Loucy (cell line): ENCODE measurements around the gene CD276.

Experiments
- H2AFZ ChIP-seq: fragments of 200-600 bp; sonication (generic); 2 replicates; pipeline ENCODE4 v1.6.0; 2016; ENCODE audit warnings: antibody characterized with exemption, mild to moderate bottlenecking, low read length, moderate library complexity
- H3F3A ChIP-seq: fragments of 200-600 bp; 2 replicates; pipeline ENCODE4 v1.6.0; 2016; ENCODE audit warnings: antibody characterized with exemption, low read depth, mild to moderate bottlenecking
- H3K27me3 ChIP-seq: fragments of 200-600 bp; sonication (generic); 2 replicates; pipeline ENCODE4 v1.6.1; 2014; ENCODE audit warnings: low read length, mild to moderate bottlenecking; ENCODE audit not compliant: insufficient read depth, poor library complexity, severe bottlenecking
- H3K36me3 ChIP-seq: fragments of 200-600 bp; sonication (generic); 2 replicates; pipeline ENCODE4 v1.6.1; 2016; ENCODE audit warnings: low read length; ENCODE audit not compliant: insufficient read depth
- H3K4me1 ChIP-seq: fragments of 200-600 bp; sonication (generic); 2 replicates; pipeline ENCODE4 v1.5.1; 2014; ENCODE audit warnings: low read length, mild to moderate bottlenecking; ENCODE audit not compliant: insufficient read depth, poor library complexity, severe bottlenecking
- H3K4me2 ChIP-seq: fragments of 200-600 bp; sonication (generic); 2 replicates; pipeline ENCODE4 v1.6.0; 2014; ENCODE audit warnings: antibody characterized with exemption, low read length, low read depth, mild to moderate bottlenecking; ENCODE audit not compliant: poor library complexity, severe bottlenecking
- H3K4me3 ChIP-seq: fragments of 200-600 bp; sonication (generic); 2 replicates; pipeline ENCODE4 v1.5.1; 2014; ENCODE audit warnings: low read length, mild to moderate bottlenecking, mixed read lengths; ENCODE audit not compliant: poor library complexity, severe bottlenecking
- H3K79me2 ChIP-seq: fragments of 200-600 bp; sonication (generic); 2 replicates; pipeline ENCODE4 v1.6.1; 2014; ENCODE audit warnings: low read length; ENCODE audit not compliant: insufficient read depth
- H3K9ac ChIP-seq: fragments of 200-600 bp; sonication (generic); 2 replicates; pipeline ENCODE4 v1.6.0; 2014; ENCODE audit warnings: mild to moderate bottlenecking, low read depth, low read length, moderate library complexity; ENCODE audit not compliant: poor library complexity, severe bottlenecking
- H3K9me2 ChIP-seq: fragments of 200-600 bp; sonication (generic); replicated peaks from 2 replicates; pipeline ENCODE4 v1.6.1; 2016; ENCODE audit warnings: low read depth, low read length, mixed read lengths
- H3K9me3 ChIP-seq: fragments of 200-600 bp; sonication (generic); 2 replicates; pipeline ENCODE4 v1.6.1; 2014; ENCODE audit warnings: mild to moderate bottlenecking, antibody characterized with exemption, low read length, low read depth; ENCODE audit not compliant: insufficient read depth
- H4K20me1 ChIP-seq: fragments of 200-600 bp; sonication (generic); 2 replicates; pipeline ENCODE4 v1.6.0; 2014; ENCODE audit warnings: antibody characterized with exemption, low read length, mild to moderate bottlenecking; ENCODE audit not compliant: insufficient read depth, poor library complexity, severe bottlenecking
- EZH2phosphoT487 ChIP-seq: fragments of 200-600 bp; IDR thresholded peaks from 2 replicates; pipeline ENCODE4 v1.6.1; 2018; ENCODE audit warnings: antibody characterized with exemption, mild to moderate bottlenecking, moderate library complexity, borderline replicate concordance
- TF ChIP-seq, protein P1 (sequence below): fragments of 200-600 bp; sonication (generic); conservative IDR thresholded peaks from 2 replicates; pipeline ENCODE4 v1.5.1; 2014; ENCODE audit warnings: mild to moderate bottlenecking, antibody characterized with exemption, low read length

The CD276 gene

DNA sequence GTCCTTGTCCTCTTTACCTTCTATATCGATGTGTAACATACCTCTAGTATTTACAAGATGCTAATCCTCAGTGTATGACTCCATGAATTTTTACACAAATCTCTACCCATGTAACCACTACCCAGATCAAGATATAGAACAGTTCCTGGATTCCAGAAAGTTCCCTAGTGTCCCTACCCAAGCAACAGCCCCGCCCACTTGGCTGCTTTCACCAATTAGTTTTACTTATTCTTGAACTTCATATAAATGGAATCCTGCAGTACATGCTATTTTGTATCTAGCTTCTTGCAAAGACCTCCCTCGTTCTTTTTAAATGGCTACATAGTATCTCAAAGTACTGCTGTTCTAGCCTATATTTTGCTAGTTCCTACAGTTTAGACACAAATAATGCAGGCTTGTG is 33.0 kb downstream of the CD276 start:
- H4K20me1 ChIP-seq: no peaks in the 10 kb centered on the region
- TF ChIP-seq EZH2phosphoT487: no peak
- TF ChIP-seq, protein P1, sequence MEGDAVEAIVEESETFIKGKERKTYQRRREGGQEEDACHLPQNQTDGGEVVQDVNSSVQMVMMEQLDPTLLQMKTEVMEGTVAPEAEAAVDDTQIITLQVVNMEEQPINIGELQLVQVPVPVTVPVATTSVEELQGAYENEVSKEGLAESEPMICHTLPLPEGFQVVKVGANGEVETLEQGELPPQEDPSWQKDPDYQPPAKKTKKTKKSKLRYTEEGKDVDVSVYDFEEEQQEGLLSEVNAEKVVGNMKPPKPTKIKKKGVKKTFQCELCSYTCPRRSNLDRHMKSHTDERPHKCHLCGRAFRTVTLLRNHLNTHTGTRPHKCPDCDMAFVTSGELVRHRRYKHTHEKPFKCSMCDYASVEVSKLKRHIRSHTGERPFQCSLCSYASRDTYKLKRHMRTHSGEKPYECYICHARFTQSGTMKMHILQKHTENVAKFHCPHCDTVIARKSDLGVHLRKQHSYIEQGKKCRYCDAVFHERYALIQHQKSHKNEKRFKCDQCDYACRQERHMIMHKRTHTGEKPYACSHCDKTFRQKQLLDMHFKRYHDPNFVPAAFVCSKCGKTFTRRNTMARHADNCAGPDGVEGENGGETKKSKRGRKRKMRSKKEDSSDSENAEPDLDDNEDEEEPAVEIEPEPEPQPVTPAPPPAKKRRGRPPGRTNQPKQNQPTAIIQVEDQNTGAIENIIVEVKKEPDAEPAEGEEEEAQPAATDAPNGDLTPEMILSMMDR: no peak
- no peaks in the 10 kb centered on the region for H3F3A ChIP-seq
- no peak overlapping the region for H3K4me3 ChIP-seq
- H3K4me1 ChIP-seq: peaks cover 7% of the 10 kb centered on the region
- no peaks in the 10 kb centered on the region for H3K27me3 ChIP-seq
- no peaks in the 10 kb centered on the region for H3K79me2 ChIP-seq
- no peaks in the 10 kb centered on the region for H3K36me3 ChIP-seq
- H2AFZ ChIP-seq: no peak overlapping the region
- H3K9me3 ChIP-seq: no peaks in the 10 kb centered on the region
- H3K9me2 ChIP-seq: no peaks in the 10 kb centered on the region
- H3K9ac ChIP-seq: no peak overlapping the region
- no peak overlapping the region for H3K4me2 ChIP-seq

DNA sequence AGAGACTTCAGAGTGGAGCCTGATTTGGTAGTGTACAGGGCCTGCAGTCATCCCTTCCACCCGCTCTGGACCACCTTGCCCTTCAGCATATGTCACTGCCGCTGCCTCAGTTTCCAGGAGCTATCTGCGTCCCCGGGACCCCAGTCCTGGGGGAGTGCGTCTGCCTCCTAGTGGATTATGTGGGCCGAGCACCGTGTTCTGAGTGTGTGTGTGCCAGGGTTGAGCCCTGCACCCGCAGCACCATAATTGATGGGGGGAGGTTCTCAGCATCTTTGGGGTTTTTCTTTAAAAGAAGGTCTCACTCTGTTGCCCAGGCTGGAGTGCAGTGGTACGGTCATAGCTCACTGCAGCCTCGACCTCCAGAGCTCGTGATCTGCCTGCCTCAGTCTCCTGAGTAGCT is 33.6 kb downstream of the CD276 start:
- Histone ChIP-seq H3K9ac (no peak overlapping the region), H3K79me2 (no peaks in the 10 kb centered on the region), H4K20me1 (no peaks in the 10 kb centered on the region), H3K4me3 (no peak overlapping the region), H3K27me3 (no peaks in the 10 kb centered on the region), H3K36me3 (no peaks in the 10 kb centered on the region), H2AFZ (no peak overlapping the region), H3K9me3 (no peaks in the 10 kb centered on the region), H3K4me1 (peaks cover 7% of the 10 kb centered on the region), H3F3A (no peaks in the 10 kb centered on the region), H3K9me2 (no peaks in the 10 kb centered on the region), H3K4me2 (no peak overlapping the region)
- TF ChIP-seq EZH2phosphoT487: no peak
- TF ChIP-seq, protein P1: peak; percentile 38

DNA sequence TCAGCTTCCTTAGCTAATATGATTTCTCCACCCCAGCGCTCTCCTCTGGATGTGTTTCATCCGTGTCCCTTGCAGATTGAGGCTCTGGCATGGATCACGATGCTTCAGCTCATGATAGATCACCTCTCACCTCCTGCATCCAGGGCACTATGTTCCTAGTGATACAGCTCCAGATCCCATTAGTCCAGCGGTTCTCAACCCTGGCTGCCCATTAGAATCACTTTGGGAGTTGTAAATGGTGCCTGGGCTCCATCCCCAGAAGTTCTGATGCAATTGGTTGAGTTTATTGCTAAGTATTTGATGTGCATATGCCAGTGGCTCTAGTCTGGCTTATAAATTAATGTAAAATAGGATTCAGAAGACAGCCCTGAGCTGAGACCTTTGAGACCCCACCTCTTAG is 34.5 kb downstream of the CD276 start:
- peaks cover 7% of the 10 kb centered on the region for H3K4me1 ChIP-seq
- H3K36me3 ChIP-seq: no peaks in the 10 kb centered on the region
- H3K4me2 ChIP-seq: no peak overlapping the region
- no peaks in the 10 kb centered on the region for H3F3A ChIP-seq
- TF ChIP-seq, protein P1: no peak
- TF ChIP-seq EZH2phosphoT487: no peak
- no peaks in the 10 kb centered on the region for H3K27me3 ChIP-seq
- H3K9me3 ChIP-seq: no peaks in the 10 kb centered on the region
- no peaks in the 10 kb centered on the region for H3K79me2 ChIP-seq
- no peaks in the 10 kb centered on the region for H3K9me2 ChIP-seq
- H3K9ac ChIP-seq: no peak overlapping the region
- no peak overlapping the region for H3K4me3 ChIP-seq
- H4K20me1 ChIP-seq: no peaks in the 10 kb centered on the region
- H2AFZ ChIP-seq: no peak overlapping the region
